VCaP (cell line): ENCODE data around the gene SNX15.
"Not testable (repeated sequence)": the region's sequence is repeated elsewhere in the genome, so short reads cannot be mapped to it uniquely, and the experiment has no call there.

ENCODE experiments used
- H3K27ac ChIP-seq: fragments of 450-650 bp; 2 replicates; pipeline ENCODE4 v1.5.1; 2017
- TF ChIP-seq, protein P1 (sequence below): fragments of 450-650 bp; conservative IDR thresholded peaks from 2 replicates; pipeline ENCODE4 v1.5.1; 2017; ENCODE audit warnings: mild to moderate bottlenecking, moderate library complexity

SNX15 gene

GRCh38 chr11:65027213-65028067 lies at the start of gene SNX15:
Gene SNX15, plus strand, starts transcription at chr11:65027439. Its CDS starts 99 bp downstream, at chr11:65027538.
- H3K27ac ChIP-seq = peak within 1 kb of the TSS; percentile 89
- TF ChIP-seq, protein P1, sequence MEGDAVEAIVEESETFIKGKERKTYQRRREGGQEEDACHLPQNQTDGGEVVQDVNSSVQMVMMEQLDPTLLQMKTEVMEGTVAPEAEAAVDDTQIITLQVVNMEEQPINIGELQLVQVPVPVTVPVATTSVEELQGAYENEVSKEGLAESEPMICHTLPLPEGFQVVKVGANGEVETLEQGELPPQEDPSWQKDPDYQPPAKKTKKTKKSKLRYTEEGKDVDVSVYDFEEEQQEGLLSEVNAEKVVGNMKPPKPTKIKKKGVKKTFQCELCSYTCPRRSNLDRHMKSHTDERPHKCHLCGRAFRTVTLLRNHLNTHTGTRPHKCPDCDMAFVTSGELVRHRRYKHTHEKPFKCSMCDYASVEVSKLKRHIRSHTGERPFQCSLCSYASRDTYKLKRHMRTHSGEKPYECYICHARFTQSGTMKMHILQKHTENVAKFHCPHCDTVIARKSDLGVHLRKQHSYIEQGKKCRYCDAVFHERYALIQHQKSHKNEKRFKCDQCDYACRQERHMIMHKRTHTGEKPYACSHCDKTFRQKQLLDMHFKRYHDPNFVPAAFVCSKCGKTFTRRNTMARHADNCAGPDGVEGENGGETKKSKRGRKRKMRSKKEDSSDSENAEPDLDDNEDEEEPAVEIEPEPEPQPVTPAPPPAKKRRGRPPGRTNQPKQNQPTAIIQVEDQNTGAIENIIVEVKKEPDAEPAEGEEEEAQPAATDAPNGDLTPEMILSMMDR = peak; percentile 87

DNA sequence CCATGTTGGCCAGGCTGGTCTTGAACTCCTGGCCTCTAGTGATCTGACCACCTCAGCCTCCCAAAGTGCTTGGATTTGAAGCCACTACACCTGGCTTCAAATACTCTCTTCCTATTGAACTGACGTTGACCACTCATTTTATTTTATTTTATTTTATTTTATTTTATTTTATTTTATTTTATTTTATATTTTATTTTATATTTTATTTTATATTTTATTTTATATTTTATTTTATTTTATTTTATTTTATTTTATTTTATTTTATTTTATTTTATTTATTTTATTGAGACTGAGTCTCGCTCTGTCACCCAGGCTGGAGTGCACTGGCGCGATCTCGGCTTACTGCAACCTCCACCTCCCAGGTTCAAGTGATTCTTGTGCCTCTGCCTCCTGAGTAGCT lies 43.9 kb upstream of the SNX15 start:
- not testable (repeated sequence) for H3K27ac ChIP-seq

DNA sequence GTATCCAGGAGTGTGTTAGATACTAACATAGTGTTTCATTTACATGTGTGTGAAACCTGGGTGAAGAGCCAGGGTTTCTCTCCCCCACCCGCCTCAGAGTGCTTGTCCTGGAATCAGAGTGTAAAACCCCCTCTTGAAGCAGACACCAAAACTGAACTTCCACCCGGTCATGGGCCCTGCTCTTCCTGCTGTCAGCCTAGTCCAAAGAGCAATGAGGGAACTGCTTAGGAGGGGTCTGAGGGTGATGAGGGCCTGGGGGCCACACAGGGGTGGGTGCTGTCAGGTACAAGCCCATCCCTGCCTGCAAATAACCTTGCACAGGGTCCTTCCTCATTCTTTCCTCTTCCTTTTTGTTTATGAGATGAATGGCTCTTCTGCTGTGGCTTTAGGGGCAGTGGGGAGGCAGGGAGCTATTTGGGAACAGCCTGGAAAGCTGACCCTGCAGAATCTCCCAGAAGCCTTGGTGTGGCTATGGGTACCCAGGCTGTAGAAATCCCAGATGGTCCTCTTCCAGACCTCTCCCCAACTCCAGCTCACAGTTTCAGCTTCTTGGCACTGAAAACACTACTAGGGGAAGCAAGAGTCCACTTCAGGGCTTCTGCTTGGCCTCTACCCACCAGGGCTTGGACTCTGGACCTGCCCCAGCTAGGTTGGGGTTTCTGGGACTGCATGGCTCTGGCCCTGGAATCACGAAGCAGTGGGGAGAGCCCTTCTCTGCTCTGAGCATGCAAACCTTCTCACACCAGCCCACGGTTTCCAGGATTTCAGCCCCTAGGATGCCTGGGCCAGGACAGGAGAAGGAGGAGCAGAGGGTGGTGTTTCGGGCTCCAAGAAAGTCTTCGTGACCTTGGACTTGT lies 39.0 kb upstream of the SNX15 start:
- TF ChIP-seq, protein P1 = no peak
- H3K27ac ChIP-seq = no peak overlapping the region

GRCh38 chr11:64989416-64989815 lies 37.8 kb upstream of the SNX15 start:
- TF ChIP-seq, protein P1 = no peak
- no peak overlapping the region for H3K27ac ChIP-seq

GRCh38 chr11:64990222-64990923 lies 36.9 kb upstream of the SNX15 start:
- H3K27ac ChIP-seq = no peak overlapping the region
- TF ChIP-seq, protein P1 = no peak

DNA sequence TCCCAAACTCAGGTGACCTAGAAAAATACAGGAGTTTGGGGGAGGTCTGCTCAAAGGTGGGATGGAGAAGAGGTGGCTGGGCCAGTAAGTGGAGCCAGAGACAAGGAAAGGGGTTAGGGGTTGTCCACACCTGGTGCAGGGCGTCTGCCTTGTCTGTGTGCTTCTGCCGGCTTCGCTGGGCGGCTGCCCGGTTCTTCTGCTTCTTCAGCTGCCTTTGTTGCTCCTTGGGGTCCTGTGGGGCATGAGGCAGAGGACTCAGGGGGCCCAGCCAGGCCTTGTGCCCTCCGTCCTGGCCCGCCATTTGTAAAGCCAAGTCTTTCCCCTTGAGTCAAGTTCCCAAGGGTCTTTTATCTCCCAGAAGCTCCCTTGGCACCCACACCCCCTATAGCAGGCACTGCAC lies 32.9 kb upstream of the SNX15 start:
- no peak overlapping the region for H3K27ac ChIP-seq
- TF ChIP-seq, protein P1 = no peak

GRCh38 chr11:64996327-64996709 lies 30.9 kb upstream of the SNX15 start:
- TF ChIP-seq, protein P1 = no peak
- peak overlapping the region; percentile 5; the same call in 1 of the 2 replicates for H3K27ac ChIP-seq
